Kidney epithelial cell (primary cell): ENCODE measurements around the gene TACR1. TPM values are rescaled to one million over a fixed set of nuclear protein-coding genes. Genes with fewer than 3 reads are reported as not detected.
"Not testable (repeated sequence)": the region's sequence is repeated elsewhere in the genome, so short reads cannot be mapped to it uniquely, and the experiment has no call there.

ENCODE experiments used
- DNase-seq: peaks from one replicate; pipeline ENCODE4 v3.0.0-alpha.2; 2010; ENCODE audit warnings: low read depth
- H3K27me3 ChIP-seq: 2 replicates; pipeline ENCODE4 v1.6.0; 2011; ENCODE audit warnings: low read length; ENCODE audit not compliant: control insufficient read depth, insufficient read depth
- H3K36me3 ChIP-seq: 2 replicates; pipeline ENCODE4 v1.5.1; 2011; ENCODE audit warnings: low read length; ENCODE audit not compliant: control insufficient read depth, insufficient read depth
- H3K4me3 ChIP-seq: 2 replicates; pipeline ENCODE4 v1.5.1; 2011; ENCODE audit warnings: low read depth, mild to moderate bottlenecking, control low read depth, low read length
- CTCF ChIP-seq: IDR thresholded peaks from 2 replicates; pipeline ENCODE4 v1.5.1; 2011; ENCODE audit warnings: mild to moderate bottlenecking, moderate library complexity, low read length, control low read depth, inconsistent platforms; ENCODE audit not compliant: insufficient read depth, poor library complexity, severe bottlenecking
- total RNA-seq: library from RNA; depleted of rRNA; stranded (reverse); fragments of >200 nt; gene quantifications from 2 replicates; pipeline ENCODE4 v1.2.3, GENCODE V29; 2015

The TACR1 gene
- total RNA-seq, 1 donor from 2014 or later, result not detected

GRCh38 chr2:75222527-75222926 lies 23.2 kb upstream of the TACR1 start:
- no peak for DNase-seq
- H3K27me3 ChIP-seq, result no peaks in the 10 kb centered on the region
- no peak overlapping the region for H3K4me3 ChIP-seq
- no peak for TF ChIP-seq CTCF
- no peaks in the 10 kb centered on the region for H3K36me3 ChIP-seq

- H3K36me3 ChIP-seq, result no peaks in the 10 kb centered on the region
- no peak overlapping the region for H3K4me3 ChIP-seq
- no peak for DNase-seq
- no peak for TF ChIP-seq CTCF
- H3K27me3 ChIP-seq, result no peaks in the 10 kb centered on the region
Measured at GRCh38 chr2:75221862-75222261, 22.5 kb upstream of the TACR1 start.

DNA sequence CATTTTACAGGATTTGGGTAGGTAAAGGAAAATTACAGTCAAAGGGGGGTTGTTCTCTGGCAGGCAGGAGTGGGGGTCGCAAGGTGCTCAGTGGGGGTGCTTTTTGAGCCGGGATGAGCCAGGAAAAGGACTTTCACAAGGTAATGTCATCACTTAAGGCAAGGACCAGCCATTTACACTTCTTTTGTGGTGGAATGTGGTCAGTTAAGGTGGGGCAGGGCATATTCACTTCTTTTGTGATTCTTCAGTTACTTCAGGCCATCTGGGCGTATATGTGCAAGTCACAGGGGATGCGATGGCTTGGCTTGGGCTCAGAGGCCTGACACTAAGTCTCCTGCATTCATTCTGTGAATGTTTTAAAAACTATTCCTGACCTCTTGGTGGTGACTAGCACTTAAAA lies 19.9 kb upstream of the TACR1 start:
- not testable (repeated sequence) for DNase-seq

DNA sequence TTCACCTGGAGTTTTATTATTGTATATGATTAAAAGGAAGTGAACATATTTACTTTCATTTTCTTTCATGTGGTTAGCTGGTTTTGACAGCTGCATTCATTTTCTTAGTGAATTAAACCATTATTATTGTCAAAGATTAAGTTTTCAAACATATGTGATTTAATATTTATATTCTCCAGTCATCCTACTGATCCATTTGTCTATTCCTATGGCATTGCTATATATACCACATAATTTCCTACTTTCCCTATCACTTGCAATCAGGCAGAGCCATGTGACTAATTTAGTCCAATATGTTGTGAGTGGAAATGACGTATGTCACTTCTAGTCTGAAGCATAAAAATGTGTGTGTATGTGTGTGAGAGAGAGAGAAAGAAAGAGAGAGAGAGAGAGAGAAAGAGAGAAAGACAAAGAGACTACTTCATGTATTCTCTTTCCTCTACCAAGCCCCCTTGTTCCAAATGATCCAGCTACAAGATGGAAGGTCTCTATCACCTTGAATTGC lies 12.0 kb upstream of the TACR1 start:
- no peak for DNase-seq
- TF ChIP-seq CTCF, result no peak
- H3K4me3 ChIP-seq, result no peak overlapping the region
- no peaks in the 10 kb centered on the region for H3K36me3 ChIP-seq
- no peaks in the 10 kb centered on the region for H3K27me3 ChIP-seq

More for the DNA sequence above, 19.9 kb upstream of the TACR1 start:
- H3K36me3 ChIP-seq, H3K4me3 ChIP-seq, H3K27me3 ChIP-seq: not testable (repeated sequence)

DNA sequence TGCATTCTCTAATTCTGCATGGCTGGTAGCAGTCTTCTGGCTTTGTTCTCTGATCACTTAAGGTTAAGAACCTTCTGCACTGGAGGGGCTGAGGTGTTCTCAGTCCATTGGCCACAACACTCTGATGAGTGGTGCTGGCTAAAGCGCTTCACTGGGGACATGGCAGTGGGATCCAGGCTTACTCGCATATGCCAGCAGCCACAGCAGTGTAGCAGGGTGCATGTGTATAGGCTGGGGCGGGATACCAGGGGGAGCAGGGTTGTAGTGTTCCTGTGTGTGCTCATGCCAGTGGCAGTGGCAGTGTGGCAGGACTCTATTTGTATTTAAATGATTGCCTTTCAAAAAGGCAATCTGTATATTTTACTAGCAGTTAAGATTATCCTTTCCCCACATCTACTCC lies 11.1 kb upstream of the TACR1 start:
- Histone ChIP-seq H3K27me3 (no peaks in the 10 kb centered on the region), H3K36me3 (no peaks in the 10 kb centered on the region), H3K4me3 (no peak overlapping the region)
- no peak for TF ChIP-seq CTCF
- DNase-seq, result no peak

GRCh38 chr2:75208738-75209137 lies 9.4 kb upstream of the TACR1 start:
- H3K36me3 ChIP-seq, result no peaks in the 10 kb centered on the region
- no peak overlapping the region for H3K4me3 ChIP-seq
- no peak for DNase-seq
- H3K27me3 ChIP-seq, result no peaks in the 10 kb centered on the region
- TF ChIP-seq CTCF, result no peak
